ENCODE data around the gene TIAL1.
"Not testable (repeated sequence)": the region's sequence is repeated elsewhere in the genome, so short reads cannot be mapped to it uniquely, and the experiment has no call there.

TIAL1 gene

GRCh38 chr10:119578355-119578754 lies 18.4 kb downstream of the TIAL1 start:
- TF ChIP-seq, protein P1, sequence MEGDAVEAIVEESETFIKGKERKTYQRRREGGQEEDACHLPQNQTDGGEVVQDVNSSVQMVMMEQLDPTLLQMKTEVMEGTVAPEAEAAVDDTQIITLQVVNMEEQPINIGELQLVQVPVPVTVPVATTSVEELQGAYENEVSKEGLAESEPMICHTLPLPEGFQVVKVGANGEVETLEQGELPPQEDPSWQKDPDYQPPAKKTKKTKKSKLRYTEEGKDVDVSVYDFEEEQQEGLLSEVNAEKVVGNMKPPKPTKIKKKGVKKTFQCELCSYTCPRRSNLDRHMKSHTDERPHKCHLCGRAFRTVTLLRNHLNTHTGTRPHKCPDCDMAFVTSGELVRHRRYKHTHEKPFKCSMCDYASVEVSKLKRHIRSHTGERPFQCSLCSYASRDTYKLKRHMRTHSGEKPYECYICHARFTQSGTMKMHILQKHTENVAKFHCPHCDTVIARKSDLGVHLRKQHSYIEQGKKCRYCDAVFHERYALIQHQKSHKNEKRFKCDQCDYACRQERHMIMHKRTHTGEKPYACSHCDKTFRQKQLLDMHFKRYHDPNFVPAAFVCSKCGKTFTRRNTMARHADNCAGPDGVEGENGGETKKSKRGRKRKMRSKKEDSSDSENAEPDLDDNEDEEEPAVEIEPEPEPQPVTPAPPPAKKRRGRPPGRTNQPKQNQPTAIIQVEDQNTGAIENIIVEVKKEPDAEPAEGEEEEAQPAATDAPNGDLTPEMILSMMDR (IDR thresholded peaks at IDR 0.05; ENCODE audit: control insufficient read depth, insufficient read depth, low read depth, low read length, missing control alignments): no peak
- no peak overlapping the region for H3K4me3 ChIP-seq (ENCODE audit: control insufficient read depth, low read depth, low read length)
- no peak for DNase-seq (ENCODE audit: low read depth)

GRCh38 chr10:119575991-119576390 lies 20.8 kb downstream of the TIAL1 start:
- H3K4me3 ChIP-seq (ENCODE audit: control insufficient read depth, low read depth, low read length): no peak overlapping the region
- DNase-seq (ENCODE audit: low read depth): no peak

GRCh38 chr10:119575506-119575905 lies 21.3 kb downstream of the TIAL1 start:
- no peak for DNase-seq (ENCODE audit: low read depth)
- TF ChIP-seq, protein P1 (IDR thresholded peaks at IDR 0.05; ENCODE audit: control insufficient read depth, insufficient read depth, low read depth, low read length, missing control alignments): no peak
- H3K4me3 ChIP-seq (ENCODE audit: control insufficient read depth, low read depth, low read length): no peak overlapping the region

More at GRCh38 chr10:119575991-119576390, 20.8 kb downstream of the TIAL1 start:
- TF ChIP-seq, protein P1 (IDR thresholded peaks at IDR 0.05; ENCODE audit: control insufficient read depth, insufficient read depth, low read depth, low read length, missing control alignments): no peak

DNA sequence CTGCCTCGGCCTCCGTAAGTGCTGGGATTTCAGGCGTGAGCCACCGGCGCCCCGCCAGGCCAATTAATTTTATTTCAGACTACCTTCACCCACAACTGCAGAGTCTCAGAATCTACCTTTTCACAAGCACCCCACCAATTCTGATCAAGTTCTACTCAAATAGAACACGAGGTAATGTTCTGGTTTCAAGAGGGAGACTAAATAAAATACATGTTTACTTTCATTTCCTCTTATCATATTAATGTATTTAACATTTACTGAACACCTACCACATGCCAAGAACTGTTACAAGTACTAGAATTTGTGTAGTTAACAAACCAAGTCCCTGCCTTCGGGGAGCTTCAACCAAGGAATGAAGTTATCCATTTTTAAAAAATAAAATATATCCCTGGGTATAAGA lies 28.8 kb downstream of the TIAL1 start:
- DNase-seq (ENCODE audit: low read depth): no peak
- H3K4me3 ChIP-seq (ENCODE audit: control insufficient read depth, low read depth, low read length): no peak overlapping the region
- TF ChIP-seq, protein P1 (IDR thresholded peaks at IDR 0.05; ENCODE audit: control insufficient read depth, insufficient read depth, low read depth, low read length, missing control alignments): no peak

GRCh38 chr10:119562097-119562496 lies 34.7 kb downstream of the TIAL1 start:
- TF ChIP-seq, protein P1 (IDR thresholded peaks at IDR 0.05; ENCODE audit: control insufficient read depth, insufficient read depth, low read depth, low read length, missing control alignments): no peak

DNA sequence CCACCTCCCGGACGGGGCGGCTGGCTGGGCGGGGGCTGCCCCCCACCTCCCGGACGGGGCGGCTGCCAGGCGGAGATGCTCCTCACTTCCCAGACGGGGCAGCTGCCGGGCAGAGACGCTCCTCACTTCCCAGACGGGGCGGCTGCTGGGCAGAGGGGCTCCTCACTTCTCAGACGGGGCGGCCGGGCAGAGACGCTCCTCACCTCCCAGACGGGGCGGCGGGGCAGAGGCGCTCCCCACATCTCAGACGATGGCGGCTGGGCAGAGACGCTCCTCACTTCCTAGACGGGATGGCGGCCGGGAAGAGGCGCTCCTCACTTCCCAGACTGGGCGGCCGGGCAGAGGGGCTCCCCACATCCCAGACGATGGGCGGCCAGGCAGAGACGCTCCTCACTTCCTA lies 37.3 kb downstream of the TIAL1 start:
- not testable (repeated sequence) for DNase-seq (ENCODE audit: low read depth); H3K4me3 ChIP-seq (ENCODE audit: control insufficient read depth, low read depth, low read length)

More at GRCh38 chr10:119562097-119562496, 34.7 kb downstream of the TIAL1 start:
- DNase-seq (ENCODE audit: low read depth): no peak
- no peak overlapping the region for H3K4me3 ChIP-seq (ENCODE audit: control insufficient read depth, low read depth, low read length)

DNA sequence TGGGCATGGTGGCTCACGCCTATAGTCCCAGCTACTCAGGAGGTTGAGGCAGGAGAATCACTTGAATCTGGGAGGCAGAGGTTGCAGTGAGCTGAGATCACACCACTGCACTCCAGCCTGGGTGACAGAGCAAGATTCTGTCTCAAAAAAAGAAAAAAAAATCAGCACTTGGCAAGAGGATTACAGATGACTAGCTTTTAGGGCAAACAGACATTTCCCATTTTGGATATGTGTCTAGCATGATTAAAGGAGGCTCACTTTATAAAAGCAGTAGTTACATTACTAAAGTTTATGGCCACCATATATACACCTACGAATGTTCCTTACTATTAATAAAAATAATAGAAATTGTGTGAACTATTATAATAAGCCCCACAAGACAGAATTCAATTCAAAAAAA lies 40.7 kb downstream of the TIAL1 start:
- not testable (repeated sequence) for H3K4me3 ChIP-seq (ENCODE audit: control insufficient read depth, low read depth, low read length)

DNA sequence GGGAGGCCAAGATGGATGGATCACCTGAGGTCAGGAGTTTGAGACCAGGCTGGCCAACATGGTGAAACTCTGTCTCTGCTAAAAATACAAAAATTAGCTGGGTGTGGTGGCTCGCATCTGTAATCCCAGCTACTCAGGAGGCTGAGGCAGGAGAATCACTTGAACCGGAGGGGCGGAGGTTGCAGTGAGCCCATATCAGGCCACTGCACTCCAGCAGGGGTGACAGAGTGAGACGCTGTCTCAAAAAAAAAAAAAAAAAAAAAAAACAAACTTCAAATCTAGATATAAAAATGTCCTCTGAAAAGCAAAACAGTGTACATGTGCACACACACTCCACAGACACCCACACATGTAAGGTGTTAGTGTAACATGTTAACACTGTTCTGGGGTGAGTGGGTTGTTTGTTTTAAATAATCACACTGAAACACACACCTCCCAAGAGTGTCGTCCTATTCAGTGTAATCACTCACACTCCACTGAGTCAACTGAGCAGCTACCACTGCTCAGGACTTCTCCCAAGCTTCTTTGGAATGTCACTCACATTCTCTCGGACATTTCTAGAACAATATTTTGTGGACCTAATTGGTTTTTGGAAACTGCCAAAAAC lies 41.5 kb downstream of the TIAL1 start:
- TF ChIP-seq, protein P1 (IDR thresholded peaks at IDR 0.05; ENCODE audit: control insufficient read depth, insufficient read depth, low read depth, low read length, missing control alignments): no peak
- no peak overlapping the region for H3K4me3 ChIP-seq (ENCODE audit: control insufficient read depth, low read depth, low read length)
- no peak for DNase-seq (ENCODE audit: low read depth)

More for the DNA sequence above, 40.7 kb downstream of the TIAL1 start:
- not testable (repeated sequence) for DNase-seq (ENCODE audit: low read depth)

Data from AG09309 (cell line).